MM.1S (cell line): ENCODE results near the gene SPRYD3.
"Not testable (repeated sequence)": the region's sequence is repeated elsewhere in the genome, so short reads cannot be mapped to it uniquely, and the experiment has no call there.

Source experiments
- DNase-seq: peaks from one replicate; pipeline ENCODE4 v3.0.0-alpha.2; 2015
- H2AFZ ChIP-seq: fragments of 300-600 bp; sonication (generic); 2 replicates; pipeline ENCODE4 v1.6.0; 2016; ENCODE audit warnings: antibody characterized with exemption, low read length
- H3F3A ChIP-seq: fragments of 300-600 bp; sonication (generic); 2 replicates; pipeline ENCODE4 v1.6.1; 2016; ENCODE audit warnings: mild to moderate bottlenecking, antibody characterized with exemption, low read length, moderate library complexity, mixed read lengths; ENCODE audit not compliant: insufficient read depth
- H3K27ac ChIP-seq: fragments of 300-600 bp; sonication (generic); 2 replicates; pipeline ENCODE4 v1.5.1; 2016; ENCODE audit warnings: mild to moderate bottlenecking, low read length
- H3K27me3 ChIP-seq: fragments of 300-600 bp; sonication (generic); replicated peaks from 2 replicates; pipeline ENCODE4 v1.6.0; 2016; ENCODE audit warnings: low read length; ENCODE audit not compliant: insufficient read depth
- H3K36me3 ChIP-seq: fragments of 300-600 bp; sonication (generic); replicated peaks from 2 replicates; pipeline ENCODE4 v1.6.1; 2016; ENCODE audit warnings: mild to moderate bottlenecking, low read length, mixed read lengths; ENCODE audit not compliant: insufficient read depth
- H3K4me1 ChIP-seq: fragments of 300-600 bp; sonication (generic); 2 replicates; pipeline ENCODE4 v1.6.1; 2016; ENCODE audit warnings: low read length, mixed read lengths
- H3K4me2 ChIP-seq: fragments of 300-600 bp; sonication (generic); 2 replicates; pipeline ENCODE4 v1.6.0; 2016; ENCODE audit warnings: low read depth, low read length
- H3K4me3 ChIP-seq: fragments of 300-600 bp; sonication (generic); 2 replicates; pipeline ENCODE4 v1.5.1; 2016; ENCODE audit warnings: low read length, mixed read lengths
- H3K79me2 ChIP-seq: fragments of 300-600 bp; sonication (generic); 2 replicates; pipeline ENCODE4 v1.6.1; 2016; ENCODE audit warnings: mixed run types, low read length, mixed read lengths
- H3K9ac ChIP-seq: fragments of 300-600 bp; sonication (generic); 2 replicates; pipeline ENCODE4 v1.6.1; 2016; ENCODE audit warnings: low read length, mixed read lengths
- H3K9me2 ChIP-seq: fragments of 300-600 bp; sonication (generic); replicated peaks from 2 replicates; pipeline ENCODE4 v1.6.1; 2016; ENCODE audit warnings: mild to moderate bottlenecking, low read length, mixed read lengths; ENCODE audit not compliant: insufficient read depth
- H3K9me3 ChIP-seq: fragments of 300-600 bp; sonication (generic); replicated peaks from 2 replicates; pipeline ENCODE4 v1.6.1; 2016; ENCODE audit warnings: mild to moderate bottlenecking, low read length, mixed read lengths; ENCODE audit not compliant: insufficient read depth
- H4K20me1 ChIP-seq: fragments of 300-600 bp; sonication (generic); 2 replicates; pipeline ENCODE4 v1.6.1; 2016; ENCODE audit warnings: mild to moderate bottlenecking, low read length, moderate library complexity, mixed read lengths; ENCODE audit not compliant: insufficient read depth
- EZH2 ChIP-seq: fragments of 300-600 bp; sonication (generic); optimal IDR thresholded peaks from 2 replicates; pipeline ENCODE3; 2017; ENCODE audit warnings: low read depth, mild to moderate bottlenecking, antibody characterized with exemption, low read length, mixed read lengths
- EZH2phosphoT487 ChIP-seq: fragments of 300-600 bp; sonication (generic); IDR thresholded peaks from 2 replicates; pipeline ENCODE4 v1.6.1; 2018; ENCODE audit warnings: antibody characterized with exemption, low read length
- TF ChIP-seq, protein P1 (sequence below): fragments of 300-600 bp; sonication (generic); IDR thresholded peaks from 2 replicates; pipeline ENCODE4 v1.5.1; 2016; ENCODE audit warnings: antibody characterized with exemption, low read length, mixed read lengths

The SPRYD3 gene

DNA sequence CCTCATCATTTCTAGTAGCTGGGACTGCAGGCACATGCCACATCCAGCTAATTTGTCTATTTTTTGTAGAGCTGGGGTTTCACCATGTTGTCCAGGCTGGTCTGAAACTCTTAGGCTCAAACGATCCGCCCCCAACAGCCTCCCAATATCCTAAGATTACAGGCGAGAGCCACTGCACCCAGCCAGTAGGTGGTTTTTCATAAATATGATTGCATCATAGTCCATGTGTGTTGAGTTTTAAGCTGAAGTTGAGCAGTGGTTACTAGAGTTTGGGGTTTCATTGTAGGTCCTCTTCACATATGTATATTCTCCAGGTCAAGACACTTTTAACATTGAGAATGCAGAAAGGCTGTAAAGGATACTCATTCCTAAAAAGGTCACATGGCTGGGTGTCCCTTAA, 42.4 kb downstream of the SPRYD3 start:
- Histone ChIP-seq H3K4me3 (no peak overlapping the region), H3F3A (peaks cover 11% of the 10 kb centered on the region; the same call in 1 of the 2 replicates), H3K9me3 (no peaks in the 10 kb centered on the region), H3K27me3 (no peaks in the 10 kb centered on the region), H4K20me1 (peaks cover 3% of the 10 kb centered on the region; the same call in 1 of the 2 replicates), H3K79me2 (peaks cover 9% of the 10 kb centered on the region), H2AFZ (no peak overlapping the region), H3K27ac (no peak overlapping the region), H3K4me2 (no peak overlapping the region), H3K9ac (no peak overlapping the region), H3K36me3 (peaks cover 30% of the 10 kb centered on the region; the same call in 1 of the 2 replicates), H3K9me2 (no peaks in the 10 kb centered on the region), H3K4me1 (no peaks in the 10 kb centered on the region)
- TF ChIP-seq EZH2phosphoT487 = no peak
- TF ChIP-seq, protein P1, sequence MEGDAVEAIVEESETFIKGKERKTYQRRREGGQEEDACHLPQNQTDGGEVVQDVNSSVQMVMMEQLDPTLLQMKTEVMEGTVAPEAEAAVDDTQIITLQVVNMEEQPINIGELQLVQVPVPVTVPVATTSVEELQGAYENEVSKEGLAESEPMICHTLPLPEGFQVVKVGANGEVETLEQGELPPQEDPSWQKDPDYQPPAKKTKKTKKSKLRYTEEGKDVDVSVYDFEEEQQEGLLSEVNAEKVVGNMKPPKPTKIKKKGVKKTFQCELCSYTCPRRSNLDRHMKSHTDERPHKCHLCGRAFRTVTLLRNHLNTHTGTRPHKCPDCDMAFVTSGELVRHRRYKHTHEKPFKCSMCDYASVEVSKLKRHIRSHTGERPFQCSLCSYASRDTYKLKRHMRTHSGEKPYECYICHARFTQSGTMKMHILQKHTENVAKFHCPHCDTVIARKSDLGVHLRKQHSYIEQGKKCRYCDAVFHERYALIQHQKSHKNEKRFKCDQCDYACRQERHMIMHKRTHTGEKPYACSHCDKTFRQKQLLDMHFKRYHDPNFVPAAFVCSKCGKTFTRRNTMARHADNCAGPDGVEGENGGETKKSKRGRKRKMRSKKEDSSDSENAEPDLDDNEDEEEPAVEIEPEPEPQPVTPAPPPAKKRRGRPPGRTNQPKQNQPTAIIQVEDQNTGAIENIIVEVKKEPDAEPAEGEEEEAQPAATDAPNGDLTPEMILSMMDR = no peak
- no peak for TF ChIP-seq EZH2
- DNase-seq = no peak

DNA sequence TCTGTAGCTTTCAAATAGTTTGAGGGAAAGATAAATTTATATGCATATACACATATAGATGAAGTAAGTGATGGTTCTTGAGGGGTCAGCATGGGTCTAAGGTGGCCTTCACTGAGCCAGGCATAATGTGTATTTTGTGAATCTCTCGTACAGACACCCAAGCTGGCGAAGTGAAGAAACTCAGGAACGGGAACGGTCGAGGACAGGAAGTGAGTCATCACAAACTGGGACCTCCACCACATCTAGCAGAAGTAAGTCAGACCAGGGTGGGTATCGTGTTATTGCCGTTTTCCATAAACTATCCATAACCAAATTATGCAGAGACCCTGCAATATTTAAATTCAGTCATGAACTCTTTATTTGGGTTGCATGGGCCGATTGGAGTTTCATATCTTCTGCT, 44.7 kb downstream of the SPRYD3 start:
- Histone ChIP-seq H3K79me2 (peaks cover 27% of the 10 kb centered on the region), H4K20me1 (peaks cover 7% of the 10 kb centered on the region; the same call in 1 of the 2 replicates), H3F3A (peaks cover 14% of the 10 kb centered on the region; the same call in 1 of the 2 replicates), H2AFZ (no peak overlapping the region), H3K9me3 (no peaks in the 10 kb centered on the region), H3K27ac (no peak overlapping the region), H3K4me2 (no peak overlapping the region), H3K9me2 (no peaks in the 10 kb centered on the region), H3K36me3 (peaks cover 34% of the 10 kb centered on the region; the same call in 1 of the 2 replicates), H3K9ac (no peak overlapping the region), H3K4me3 (no peak overlapping the region), H3K4me1 (no peaks in the 10 kb centered on the region), H3K27me3 (no peaks in the 10 kb centered on the region)
- no peak for DNase-seq
- TF ChIP-seq, protein P1 = no peak
- no peak for TF ChIP-seq EZH2
- TF ChIP-seq EZH2phosphoT487 = no peak

DNA sequence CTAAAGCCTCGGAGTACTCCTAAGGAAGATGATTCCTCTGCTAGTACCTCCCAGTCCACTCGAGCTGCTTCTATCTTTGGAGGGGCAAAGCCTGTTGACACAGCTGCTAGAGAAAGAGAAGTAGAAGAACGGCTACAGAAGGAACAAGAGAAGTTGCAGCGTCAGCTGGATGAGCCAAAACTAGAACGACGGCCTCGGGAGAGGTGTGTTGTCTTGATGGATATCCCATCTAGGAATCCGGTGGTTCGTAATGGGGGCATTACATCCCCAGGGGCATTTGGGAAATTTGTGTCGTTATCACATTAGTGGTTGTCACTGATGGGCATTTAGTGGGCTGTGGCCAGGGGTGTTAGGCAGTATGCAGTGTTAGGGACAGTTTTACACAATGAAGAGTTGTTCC, 45.4 kb downstream of the SPRYD3 start:
- H4K20me1 ChIP-seq, DNase-seq, H3K4me1 ChIP-seq, H3K4me3 ChIP-seq, H3K9me2 ChIP-seq, H2AFZ ChIP-seq, H3K27me3 ChIP-seq, H3K4me2 ChIP-seq, H3K9ac ChIP-seq, H3K27ac ChIP-seq, H3K9me3 ChIP-seq: not testable (repeated sequence)
- Histone ChIP-seq H3F3A (peaks cover 14% of the 10 kb centered on the region; the same call in 1 of the 2 replicates), H3K36me3 (peaks cover 30% of the 10 kb centered on the region; the same call in 1 of the 2 replicates), H3K79me2 (peaks cover 28% of the 10 kb centered on the region)

DNA sequence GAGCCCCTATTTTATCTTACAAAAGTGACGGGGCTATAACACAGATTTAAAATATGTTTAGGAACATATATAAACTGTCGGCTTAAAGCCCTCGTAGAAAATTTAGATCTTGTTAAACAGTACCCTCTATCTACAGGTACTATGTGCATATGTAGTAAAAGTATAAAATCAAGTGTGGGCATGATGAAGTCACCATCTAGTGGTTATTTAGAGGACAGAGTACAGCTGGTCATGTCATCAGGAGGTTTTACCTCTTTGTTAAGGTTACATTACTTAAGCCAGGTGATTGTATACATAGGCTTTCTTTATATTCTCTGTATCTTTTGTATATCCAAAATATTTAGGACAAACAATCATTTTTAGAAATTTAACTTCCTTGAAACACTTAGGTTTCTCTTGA, 47.6 kb downstream of the SPRYD3 start:
- Histone ChIP-seq H3K4me1 (no peaks in the 10 kb centered on the region), H3K9ac (no peak overlapping the region), H3K27ac (no peak overlapping the region), H3K27me3 (no peaks in the 10 kb centered on the region), H3K9me2 (no peaks in the 10 kb centered on the region), H3K79me2 (peaks cover 47% of the 10 kb centered on the region), H3K4me2 (no peak overlapping the region), H3K9me3 (no peaks in the 10 kb centered on the region), H3K36me3 (peaks cover 22% of the 10 kb centered on the region), H3K4me3 (no peak overlapping the region), H4K20me1 (0 out of 2 replicates have a peak, but pooled peaks cover 4% of the 10 kb centered on the region), H3F3A (peaks cover 7% of the 10 kb centered on the region; the same call in 1 of the 2 replicates), H2AFZ (no peak overlapping the region)
- DNase-seq = no peak
- TF ChIP-seq, protein P1 = no peak
- TF ChIP-seq EZH2 = no peak
- no peak for TF ChIP-seq EZH2phosphoT487

DNA sequence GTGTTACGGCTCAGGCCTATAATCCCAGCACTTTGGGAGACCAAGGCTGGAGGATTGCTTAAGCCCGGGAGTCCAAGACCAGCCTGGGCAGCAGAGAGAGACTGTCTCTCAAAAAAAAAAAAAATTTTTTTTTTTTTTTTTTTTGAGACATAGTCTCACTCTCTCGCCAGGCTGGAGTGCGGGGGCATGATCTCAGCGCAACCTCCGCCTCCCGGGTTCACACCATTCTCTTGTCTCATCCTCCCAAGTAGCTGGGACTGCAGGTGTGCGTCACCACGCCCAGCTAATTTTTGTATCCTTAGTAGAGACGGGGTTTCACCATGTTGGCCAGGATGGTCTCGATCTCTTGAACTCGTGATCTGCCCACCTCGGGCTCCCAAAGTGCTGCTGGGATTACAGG, 52.2 kb downstream of the SPRYD3 start:
- DNase-seq, H3K9me2 ChIP-seq, H3K9me3 ChIP-seq, H3K4me3 ChIP-seq, H3K9ac ChIP-seq, H3K27ac ChIP-seq, H3K27me3 ChIP-seq, H3K4me2 ChIP-seq, H4K20me1 ChIP-seq, H2AFZ ChIP-seq, H3K4me1 ChIP-seq: not testable (repeated sequence)
- Histone ChIP-seq H3F3A (peaks cover 10% of the 10 kb centered on the region; the same call in 1 of the 2 replicates), H3K79me2 (peaks cover 77% of the 10 kb centered on the region), H3K36me3 (peaks cover 22% of the 10 kb centered on the region)
